ENCODE data around the gene ANKRD55.

ANKRD55 gene

DNA sequence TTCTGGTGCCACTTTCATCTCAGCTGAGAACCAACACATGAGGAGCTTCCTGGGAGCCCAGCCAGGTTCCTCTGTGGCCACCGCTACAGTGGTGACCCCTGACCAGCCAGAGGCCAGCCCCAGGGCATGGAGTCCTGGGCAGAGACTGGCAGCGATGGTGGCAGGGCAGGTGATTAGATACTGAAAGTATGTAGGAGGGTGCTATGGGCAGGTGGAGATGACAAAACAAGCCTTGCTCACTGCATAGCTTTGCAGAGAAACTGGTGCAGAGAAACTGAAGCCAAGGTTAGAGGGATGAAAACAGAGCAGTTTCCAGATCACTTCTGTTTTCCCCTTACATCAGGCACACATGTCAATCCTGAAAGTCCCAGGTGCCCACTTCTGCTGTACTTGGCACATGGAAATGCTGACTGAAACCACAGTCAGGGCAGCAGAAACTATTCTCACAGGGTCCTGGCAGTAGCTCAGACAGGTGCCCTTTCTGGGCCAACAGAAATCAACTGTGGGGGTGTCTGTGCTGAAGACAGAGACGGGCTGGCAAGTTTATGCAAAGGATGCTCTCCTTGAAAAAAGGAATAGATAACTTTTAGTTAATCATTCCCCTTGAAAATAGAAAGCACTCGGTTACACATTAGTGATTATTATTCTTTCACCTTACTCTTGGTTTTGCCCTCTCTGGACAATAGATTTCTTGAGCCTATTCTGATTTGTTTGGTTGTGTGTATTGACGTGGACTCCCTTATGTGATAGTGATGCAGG, 90.3 kb downstream of the ANKRD55 start:
- H3K4me3 ChIP-seq (ENCODE audit: low read depth, low read length) = no peak overlapping the region
- TF ChIP-seq, protein P1, sequence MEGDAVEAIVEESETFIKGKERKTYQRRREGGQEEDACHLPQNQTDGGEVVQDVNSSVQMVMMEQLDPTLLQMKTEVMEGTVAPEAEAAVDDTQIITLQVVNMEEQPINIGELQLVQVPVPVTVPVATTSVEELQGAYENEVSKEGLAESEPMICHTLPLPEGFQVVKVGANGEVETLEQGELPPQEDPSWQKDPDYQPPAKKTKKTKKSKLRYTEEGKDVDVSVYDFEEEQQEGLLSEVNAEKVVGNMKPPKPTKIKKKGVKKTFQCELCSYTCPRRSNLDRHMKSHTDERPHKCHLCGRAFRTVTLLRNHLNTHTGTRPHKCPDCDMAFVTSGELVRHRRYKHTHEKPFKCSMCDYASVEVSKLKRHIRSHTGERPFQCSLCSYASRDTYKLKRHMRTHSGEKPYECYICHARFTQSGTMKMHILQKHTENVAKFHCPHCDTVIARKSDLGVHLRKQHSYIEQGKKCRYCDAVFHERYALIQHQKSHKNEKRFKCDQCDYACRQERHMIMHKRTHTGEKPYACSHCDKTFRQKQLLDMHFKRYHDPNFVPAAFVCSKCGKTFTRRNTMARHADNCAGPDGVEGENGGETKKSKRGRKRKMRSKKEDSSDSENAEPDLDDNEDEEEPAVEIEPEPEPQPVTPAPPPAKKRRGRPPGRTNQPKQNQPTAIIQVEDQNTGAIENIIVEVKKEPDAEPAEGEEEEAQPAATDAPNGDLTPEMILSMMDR (IDR thresholded peaks at IDR 0.05; ENCODE audit: borderline replicate concordance, insufficient read depth, low read depth, low read length) = no peak

DNA sequence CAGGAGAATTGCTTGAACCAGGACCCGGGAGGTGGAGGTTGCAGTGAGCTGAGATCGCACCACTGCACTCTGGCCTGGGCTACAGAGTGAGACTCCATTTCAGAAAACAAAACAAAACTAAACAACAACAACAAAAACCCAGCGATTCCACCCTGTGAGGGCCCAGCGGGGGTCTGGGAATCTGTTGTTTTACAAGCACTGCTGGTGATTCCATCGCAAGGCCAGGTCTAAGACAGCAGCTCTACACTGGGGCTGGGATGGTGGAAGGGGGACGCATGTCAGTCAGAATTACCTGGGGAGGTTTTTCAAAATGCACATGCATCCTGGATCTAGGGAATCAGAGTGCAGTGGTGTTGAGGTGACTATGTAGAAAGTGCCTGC, 90.9 kb downstream of the ANKRD55 start:
- H3K4me3 ChIP-seq (ENCODE audit: low read depth, low read length) = no peak overlapping the region
- TF ChIP-seq, protein P1 (IDR thresholded peaks at IDR 0.05; ENCODE audit: borderline replicate concordance, insufficient read depth, low read depth, low read length) = no peak

DNA sequence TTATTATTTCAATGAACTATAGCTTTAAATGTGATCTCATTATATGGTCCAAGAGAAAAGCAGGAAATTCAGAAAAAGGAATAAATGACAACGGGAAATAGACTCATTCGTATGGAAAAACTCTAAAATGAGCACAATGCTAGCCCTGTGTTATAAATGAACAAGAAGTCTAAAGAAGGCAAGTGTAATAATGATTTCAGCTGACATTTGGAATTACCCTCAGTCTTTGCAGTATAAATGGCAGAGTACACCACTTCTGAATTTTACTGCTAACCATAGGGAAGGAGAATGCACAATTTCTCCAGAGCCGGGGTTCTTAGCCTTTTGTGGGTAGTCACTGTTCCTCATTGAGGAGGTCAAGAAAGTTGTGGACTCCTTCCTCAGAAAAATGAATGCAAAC, 93.1 kb downstream of the ANKRD55 start:
- H3K4me3 ChIP-seq (ENCODE audit: low read depth, low read length) = no peak overlapping the region
- TF ChIP-seq, protein P1 (IDR thresholded peaks at IDR 0.05; ENCODE audit: borderline replicate concordance, insufficient read depth, low read depth, low read length) = no peak

DNA sequence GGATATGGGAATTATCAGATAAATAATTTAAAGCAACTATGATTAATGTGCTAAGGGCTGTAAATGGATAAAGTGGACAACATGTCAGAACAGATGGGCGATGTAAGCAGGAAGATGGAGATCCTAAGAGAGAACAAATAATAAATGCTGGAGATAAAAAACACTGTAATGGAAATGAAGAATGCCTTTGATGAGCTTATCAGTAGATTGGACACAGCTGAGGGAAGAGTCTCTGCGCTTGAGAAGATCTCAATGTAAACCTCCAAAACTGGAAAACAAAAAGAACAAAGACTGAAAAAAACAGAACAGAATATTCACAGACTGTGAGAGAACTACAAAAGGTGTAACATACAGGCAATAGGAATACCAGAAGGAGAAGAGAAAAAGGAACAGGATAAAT, 102.5 kb downstream of the ANKRD55 start:
- TF ChIP-seq, protein P1 (IDR thresholded peaks at IDR 0.05; ENCODE audit: borderline replicate concordance, insufficient read depth, low read depth, low read length) = no peak
- H3K4me3 ChIP-seq (ENCODE audit: low read depth, low read length) = no peak overlapping the region

DNA sequence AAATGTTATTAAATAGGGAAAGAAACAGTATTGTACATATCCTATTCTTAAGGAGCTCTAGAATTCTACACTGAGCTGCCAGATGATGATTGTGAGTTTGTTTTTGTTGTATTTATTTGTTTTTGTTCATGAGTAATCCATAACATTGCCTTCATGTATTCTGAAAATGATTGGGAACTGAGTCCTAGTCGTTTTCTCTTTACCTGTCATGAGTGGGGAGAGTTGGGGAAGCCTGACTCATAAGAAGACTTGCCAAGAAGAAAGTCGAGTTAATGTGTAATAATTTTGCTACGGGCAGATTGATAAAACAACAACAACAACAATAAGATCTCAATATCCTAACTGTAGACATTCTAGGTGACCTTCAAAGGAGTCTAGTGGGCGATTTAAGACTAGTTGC, 103.8 kb downstream of the ANKRD55 start:
- TF ChIP-seq, protein P1 (IDR thresholded peaks at IDR 0.05; ENCODE audit: borderline replicate concordance, insufficient read depth, low read depth, low read length) = no peak
- no peak overlapping the region for H3K4me3 ChIP-seq (ENCODE audit: low read depth, low read length)

DNA sequence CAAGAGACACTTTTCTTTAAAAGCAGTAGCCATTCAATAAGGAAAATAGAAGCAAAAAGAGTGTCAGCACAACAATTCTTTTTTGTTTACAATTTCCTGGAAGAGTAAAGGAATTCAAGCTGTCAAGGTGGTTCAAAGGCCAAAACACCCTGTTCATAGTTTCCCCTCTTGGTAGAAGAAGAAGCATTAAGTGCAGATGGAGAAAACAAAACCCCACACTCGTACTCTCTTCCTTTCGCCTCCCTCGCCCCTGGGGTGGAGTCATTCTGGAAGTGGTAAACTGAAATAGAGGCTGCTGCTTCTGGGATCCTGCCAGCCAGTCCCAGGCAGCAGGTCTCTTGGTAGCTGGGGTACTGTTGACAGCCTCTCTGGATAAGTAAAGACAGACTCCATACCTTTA, 105.0 kb downstream of the ANKRD55 start:
- TF ChIP-seq, protein P1 (IDR thresholded peaks at IDR 0.05; ENCODE audit: borderline replicate concordance, insufficient read depth, low read depth, low read length) = no peak
- H3K4me3 ChIP-seq (ENCODE audit: low read depth, low read length) = no peak overlapping the region

DNA sequence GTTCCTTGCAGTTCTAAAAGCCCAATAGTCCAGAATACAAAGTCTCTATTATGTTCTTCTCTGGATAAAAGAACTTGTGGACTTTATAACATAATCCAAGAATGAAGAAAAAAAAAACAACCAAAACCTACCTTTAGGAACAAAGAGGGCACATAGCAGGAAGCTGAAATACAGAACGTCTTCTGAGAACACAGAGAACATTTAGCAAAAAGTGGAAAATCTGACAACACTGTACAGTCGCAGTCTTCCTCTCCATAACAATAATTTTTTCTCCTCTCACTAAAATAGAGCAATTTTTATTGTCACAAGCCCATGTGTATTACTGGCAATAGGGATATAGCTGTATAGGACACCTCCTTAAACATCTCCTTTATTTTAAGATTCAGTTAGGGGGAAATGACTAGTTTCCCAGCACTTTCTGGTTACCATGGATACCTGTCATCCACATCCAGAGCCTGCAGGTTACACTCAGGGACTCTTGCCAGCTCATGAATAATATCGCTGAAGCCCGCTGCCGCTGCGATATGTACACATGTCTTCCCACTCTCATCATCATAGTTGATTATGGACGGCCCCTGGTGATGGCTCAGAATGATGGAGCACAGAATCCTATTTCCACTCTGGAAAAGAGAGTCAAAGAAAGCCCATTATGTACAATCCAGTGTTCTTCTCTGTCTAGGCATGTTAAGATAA, 106.5 kb downstream of the ANKRD55 start:
- TF ChIP-seq, protein P1 (IDR thresholded peaks at IDR 0.05; ENCODE audit: borderline replicate concordance, insufficient read depth, low read depth, low read length) = no peak
- no peak overlapping the region for H3K4me3 ChIP-seq (ENCODE audit: low read depth, low read length)

Measured in GM12875 (cell line).